MG63 (cell line): Measurements from ENCODE around the gene CFAP299. TPM values are rescaled to one million over a fixed set of nuclear protein-coding genes. Genes with fewer than 3 reads are reported as not detected.

Experiments
- DNase-seq: peaks from one replicate; pipeline ENCODE4 v3.0.0-alpha.2; 2020
- H3K27me3 ChIP-seq: fragments of 250-450 bp; sonication (Bioruptor Pico); 2 replicates; pipeline ENCODE4 v1.5.1; 2020; ENCODE audit warnings: mild to moderate bottlenecking, moderate library complexity
- H3K36me3 ChIP-seq: fragments of 250-450 bp; sonication (Bioruptor Pico); 2 replicates; pipeline ENCODE4 v1.5.1; 2020; ENCODE audit warnings: mild to moderate bottlenecking, moderate library complexity
- H3K4me3 ChIP-seq: fragments of 250-450 bp; sonication (Bioruptor Pico); 2 replicates; pipeline ENCODE4 v1.5.1; 2020; ENCODE audit warnings: mild to moderate bottlenecking, moderate library complexity
- H3K9me3 ChIP-seq: fragments of 250-450 bp; sonication (Bioruptor Pico); 2 replicates; pipeline ENCODE4 v1.5.1; 2020; ENCODE audit warnings: mild to moderate bottlenecking, moderate library complexity
- total RNA-seq: library from RNA; depleted of rRNA; stranded (reverse); fragments of >200 nt; shearing (Covaris generic); gene quantifications from 2 replicates; pipeline ENCODE4 v1.2.3, GENCODE V29; 2014; ENCODE audit warnings: low replicate concordance

Gene CFAP299
- total RNA-seq, 1 experiment from 2014 or later, result 0.76 TPM

GRCh38 chr4:80370635-80371034, 35.1 kb downstream of the CFAP299 start:
- no peaks in the 10 kb centered on the region for H3K36me3 ChIP-seq
- DNase-seq, result no peak
- no peaks in the 10 kb centered on the region for H3K27me3 ChIP-seq
- H3K4me3 ChIP-seq, result no peak overlapping the region
- H3K9me3 ChIP-seq, result no peaks in the 10 kb centered on the region

GRCh38 chr4:80371046-80371445, 35.5 kb downstream of the CFAP299 start:
- Histone ChIP-seq H3K9me3 (no peaks in the 10 kb centered on the region), H3K27me3 (no peaks in the 10 kb centered on the region), H3K36me3 (no peaks in the 10 kb centered on the region), H3K4me3 (no peak overlapping the region)
- no peak for DNase-seq

- Histone ChIP-seq H3K4me3 (no peak overlapping the region), H3K27me3 (no peaks in the 10 kb centered on the region), H3K9me3 (no peaks in the 10 kb centered on the region), H3K36me3 (no peaks in the 10 kb centered on the region)
- no peak for DNase-seq
These were observed 38.6 kb downstream of the CFAP299 start for GRCh38 chr4:80374180-80374579.

GRCh38 chr4:80382090-80382832, 46.7 kb downstream of the CFAP299 start:
- Histone ChIP-seq H3K9me3 (no peaks in the 10 kb centered on the region), H3K36me3 (no peaks in the 10 kb centered on the region), H3K4me3 (no peak overlapping the region), H3K27me3 (no peaks in the 10 kb centered on the region)
- no peak for DNase-seq

- Histone ChIP-seq H3K9me3 (no peaks in the 10 kb centered on the region), H3K27me3 (no peaks in the 10 kb centered on the region), H3K36me3 (no peaks in the 10 kb centered on the region), H3K4me3 (no peak overlapping the region)
- no peak for DNase-seq
These were observed 50.1 kb downstream of the CFAP299 start for GRCh38 chr4:80385397-80386280.

GRCh38 chr4:80386281-80386886, 50.9 kb downstream of the CFAP299 start:
- Histone ChIP-seq H3K4me3 (no peak overlapping the region), H3K9me3 (no peaks in the 10 kb centered on the region), H3K27me3 (no peaks in the 10 kb centered on the region), H3K36me3 (no peaks in the 10 kb centered on the region)
- no peak for DNase-seq

GRCh38 chr4:80387390-80388283, 52.1 kb downstream of the CFAP299 start:
- H3K36me3 ChIP-seq, result no peaks in the 10 kb centered on the region
- H3K27me3 ChIP-seq, result no peaks in the 10 kb centered on the region
- no peak for DNase-seq
- no peak overlapping the region for H3K4me3 ChIP-seq
- no peaks in the 10 kb centered on the region for H3K9me3 ChIP-seq

GRCh38 chr4:80388284-80388607, 52.7 kb downstream of the CFAP299 start:
- no peak overlapping the region for H3K4me3 ChIP-seq
- no peaks in the 10 kb centered on the region for H3K36me3 ChIP-seq
- no peak for DNase-seq
- no peaks in the 10 kb centered on the region for H3K27me3 ChIP-seq
- H3K9me3 ChIP-seq, result no peaks in the 10 kb centered on the region

GRCh38 chr4:80390178-80390577, 54.6 kb downstream of the CFAP299 start:
- Histone ChIP-seq H3K27me3 (no peaks in the 10 kb centered on the region), H3K9me3 (no peaks in the 10 kb centered on the region), H3K4me3 (no peak overlapping the region), H3K36me3 (no peaks in the 10 kb centered on the region)
- DNase-seq, result no peak

- Histone ChIP-seq H3K27me3 (no peaks in the 10 kb centered on the region), H3K4me3 (no peak overlapping the region), H3K9me3 (no peaks in the 10 kb centered on the region), H3K36me3 (no peaks in the 10 kb centered on the region)
- DNase-seq, result peak; percentile 51
These were observed 57.9 kb downstream of the CFAP299 start for GRCh38 chr4:80393246-80393969.

GRCh38 chr4:80393970-80394250, 58.4 kb downstream of the CFAP299 start:
- H3K27me3 ChIP-seq, result no peaks in the 10 kb centered on the region
- H3K4me3 ChIP-seq, result no peak overlapping the region
- H3K9me3 ChIP-seq, result no peaks in the 10 kb centered on the region
- DNase-seq, result no peak
- no peaks in the 10 kb centered on the region for H3K36me3 ChIP-seq

- H3K4me3 ChIP-seq, result no peak overlapping the region
- H3K36me3 ChIP-seq, result no peaks in the 10 kb centered on the region
- no peaks in the 10 kb centered on the region for H3K27me3 ChIP-seq
- H3K9me3 ChIP-seq, result no peaks in the 10 kb centered on the region
- peak; percentile 71 for DNase-seq
These were observed 71.7 kb downstream of the CFAP299 start for GRCh38 chr4:80407246-80407645.

- Histone ChIP-seq H3K9me3 (no peaks in the 10 kb centered on the region), H3K4me3 (no peak overlapping the region), H3K36me3 (no peaks in the 10 kb centered on the region), H3K27me3 (no peaks in the 10 kb centered on the region)
- DNase-seq, result no peak
These were observed 74.3 kb downstream of the CFAP299 start for GRCh38 chr4:80409809-80410208.

GRCh38 chr4:80412322-80412721, 76.8 kb downstream of the CFAP299 start:
- no peak for DNase-seq
- Histone ChIP-seq H3K27me3 (no peaks in the 10 kb centered on the region), H3K9me3 (no peaks in the 10 kb centered on the region), H3K36me3 (no peaks in the 10 kb centered on the region), H3K4me3 (no peak overlapping the region)

GRCh38 chr4:80413086-80413485, 77.6 kb downstream of the CFAP299 start:
- no peaks in the 10 kb centered on the region for H3K27me3 ChIP-seq
- no peaks in the 10 kb centered on the region for H3K36me3 ChIP-seq
- no peak overlapping the region for H3K4me3 ChIP-seq
- DNase-seq, result no peak
- no peaks in the 10 kb centered on the region for H3K9me3 ChIP-seq

- Histone ChIP-seq H3K27me3 (no peaks in the 10 kb centered on the region), H3K4me3 (no peak overlapping the region), H3K9me3 (no peaks in the 10 kb centered on the region), H3K36me3 (no peaks in the 10 kb centered on the region)
- no peak for DNase-seq
These were observed 81.5 kb downstream of the CFAP299 start for GRCh38 chr4:80417019-80417418.
